Activated T-cell treated with anti-CD3 and anti-CD28 coated beads for 4 hours (primary cell): Measurements from ENCODE around the gene TSNAXIP1.
"Not testable (repeated sequence)": the region's sequence is repeated elsewhere in the genome, so short reads cannot be mapped to it uniquely, and the experiment has no call there.

ENCODE experiments used
- DNase-seq: peaks from one replicate; pipeline ENCODE4 v3.0.0-alpha.2; 2020

TSNAXIP1 gene

GRCh38 chr16:67786491-67786890 is 20.2 kb upstream of the TSNAXIP1 start:
- no peak for DNase-seq

DNA sequence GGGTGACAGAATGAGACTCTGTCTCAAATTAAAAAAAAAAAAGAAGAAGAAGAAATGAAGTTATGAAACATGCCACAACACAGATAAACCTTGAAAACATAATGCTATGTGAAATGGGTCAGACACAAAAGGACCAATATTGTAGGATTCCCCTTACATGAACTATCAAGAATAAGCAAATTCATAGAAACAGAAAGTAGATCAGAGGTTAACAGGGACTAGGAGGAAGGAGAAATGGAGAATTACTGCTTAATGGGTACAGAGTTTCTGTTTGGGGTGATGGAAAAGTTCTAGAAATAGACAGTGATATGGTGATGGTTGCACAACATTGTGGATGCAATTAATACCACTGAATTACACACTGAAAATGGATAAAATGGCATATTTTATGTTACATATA is 16.6 kb upstream of the TSNAXIP1 start:
- DNase-seq = no peak

DNA sequence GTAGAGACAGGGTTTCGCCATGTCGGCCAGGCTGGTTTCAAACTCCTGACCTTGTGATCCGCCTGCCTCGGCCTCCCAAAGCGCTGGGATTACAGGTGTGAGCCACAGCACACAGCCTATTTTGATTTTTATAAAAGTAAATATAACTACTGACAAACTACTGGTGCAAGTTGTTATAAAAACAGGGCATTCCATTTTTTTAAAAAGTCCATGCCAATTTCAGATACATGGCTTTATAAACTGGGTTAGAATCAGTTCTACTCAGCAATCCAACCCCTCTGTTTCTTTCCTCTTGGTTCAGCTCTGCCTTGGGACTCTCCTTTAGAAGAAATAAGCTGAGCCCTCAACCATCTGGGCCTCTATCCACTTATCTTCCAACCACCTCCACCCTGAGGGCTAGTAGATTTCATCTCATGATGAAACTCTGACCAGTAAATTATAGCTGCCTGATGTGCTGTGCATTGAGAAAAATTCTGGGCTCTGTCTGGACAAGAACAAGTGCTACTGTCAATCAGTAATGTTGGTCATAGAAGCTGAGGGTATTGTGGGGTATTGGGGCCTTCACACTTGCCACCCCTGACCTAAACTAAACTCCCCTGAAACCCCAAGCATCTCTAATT is 10.5 kb upstream of the TSNAXIP1 start:
- no peak for DNase-seq

DNA sequence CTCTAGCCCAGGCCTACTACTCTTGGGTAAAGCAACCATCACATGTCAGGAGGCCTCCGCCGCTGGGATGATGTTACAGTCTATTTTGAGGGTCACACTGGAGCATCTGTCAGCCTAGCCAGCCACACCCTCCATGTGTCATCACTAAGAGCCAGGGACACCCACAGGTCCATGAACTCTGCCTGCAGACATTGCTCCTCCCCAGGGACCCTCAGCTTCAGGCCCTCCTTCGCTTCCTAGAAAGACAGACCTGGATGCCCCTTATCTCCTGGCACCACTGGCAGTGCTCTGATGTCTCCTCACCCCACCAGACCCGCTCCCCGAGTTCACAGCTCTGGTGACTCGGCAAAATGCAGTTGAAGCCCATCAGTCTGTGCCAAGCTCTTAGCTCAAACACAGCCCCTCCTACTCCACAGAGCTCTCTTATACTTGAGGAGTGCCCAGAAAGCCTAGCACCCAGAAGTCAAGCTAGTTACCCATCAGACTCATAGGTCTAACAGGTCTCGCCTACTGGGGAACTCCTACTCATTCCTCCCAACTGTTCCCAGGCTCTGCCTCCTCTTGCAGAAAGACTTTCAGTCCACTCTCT is 6.3 kb upstream of the TSNAXIP1 start:
- DNase-seq = no peak

DNA sequence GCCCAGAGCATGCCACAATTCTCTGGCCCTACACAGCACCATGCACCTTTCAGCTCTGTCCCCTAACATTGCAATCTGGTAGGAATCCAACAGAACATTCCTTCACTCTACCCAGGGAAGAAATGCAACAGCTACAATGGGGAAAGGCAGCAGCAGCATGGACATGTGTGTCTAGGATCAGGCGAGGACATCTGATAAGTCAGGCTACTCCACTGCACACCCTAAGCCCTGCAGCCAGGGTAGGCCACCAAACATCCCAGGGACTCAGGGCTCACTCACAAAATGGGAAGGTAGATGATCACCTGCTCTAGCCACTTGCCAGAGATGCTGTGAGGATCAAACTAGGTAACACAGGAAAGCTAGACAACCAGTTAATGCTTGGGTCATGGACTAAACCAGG is 5.4 kb upstream of the TSNAXIP1 start:
- no peak for DNase-seq

GRCh38 chr16:67801883-67802282 is 4.8 kb upstream of the TSNAXIP1 start:
- DNase-seq = peak; percentile 12

DNA sequence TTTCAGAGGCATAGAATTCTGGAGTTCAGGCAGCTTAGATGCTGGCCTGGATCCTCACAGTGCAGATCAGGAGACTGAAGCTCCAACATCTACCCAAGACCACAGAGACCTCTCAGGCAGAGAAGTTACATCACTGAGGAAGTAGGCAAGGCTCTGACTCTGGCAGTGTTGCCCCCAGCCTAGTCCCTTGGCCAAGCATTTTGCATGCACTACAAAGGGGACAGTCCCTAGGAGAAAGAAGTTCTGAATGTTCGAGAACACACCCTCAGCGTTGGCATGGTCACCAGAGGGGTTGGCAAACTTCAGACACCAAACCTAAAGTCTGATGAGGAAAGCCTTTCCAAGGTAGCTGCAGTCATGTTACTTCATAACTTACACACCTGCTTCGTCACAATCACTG is 2.8 kb upstream of the TSNAXIP1 start:
- no peak for DNase-seq

DNA sequence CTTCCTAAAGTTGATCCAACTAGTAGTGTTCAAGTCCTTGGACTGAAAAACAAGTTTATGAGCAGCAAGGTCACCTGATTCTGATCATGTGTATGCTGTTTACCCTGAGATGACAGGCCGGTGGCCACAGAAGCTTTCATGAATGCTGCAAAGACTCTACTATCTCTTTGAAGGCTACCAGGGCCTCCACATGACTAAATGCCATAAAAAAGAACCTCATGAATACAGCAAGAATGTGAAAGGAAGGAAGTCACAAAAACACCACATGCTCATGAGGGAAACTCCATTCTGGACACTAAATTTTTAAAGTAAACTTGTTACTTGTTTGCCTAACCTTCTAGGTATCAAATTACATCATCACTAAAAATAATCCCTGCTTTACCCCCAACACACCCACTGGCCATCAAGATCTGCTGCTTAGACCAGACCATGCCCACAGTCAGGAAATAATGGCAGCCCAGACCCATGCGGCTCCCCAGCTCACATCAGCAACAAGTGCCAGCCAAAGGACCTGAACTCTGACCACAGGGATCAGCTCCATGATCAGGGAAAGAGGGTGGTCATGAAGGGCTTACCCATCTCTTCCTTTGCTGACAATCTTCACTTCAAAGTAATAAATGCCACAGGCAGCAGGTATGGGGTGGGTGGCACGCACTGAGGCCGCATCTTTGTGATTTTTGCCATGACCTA is 1.7 kb upstream of the TSNAXIP1 start:
- DNase-seq = no peak

- no peak for DNase-seq
These were observed 816 bp upstream of the TSNAXIP1 start for GRCh38 chr16:67805718-67806427.

DNA sequence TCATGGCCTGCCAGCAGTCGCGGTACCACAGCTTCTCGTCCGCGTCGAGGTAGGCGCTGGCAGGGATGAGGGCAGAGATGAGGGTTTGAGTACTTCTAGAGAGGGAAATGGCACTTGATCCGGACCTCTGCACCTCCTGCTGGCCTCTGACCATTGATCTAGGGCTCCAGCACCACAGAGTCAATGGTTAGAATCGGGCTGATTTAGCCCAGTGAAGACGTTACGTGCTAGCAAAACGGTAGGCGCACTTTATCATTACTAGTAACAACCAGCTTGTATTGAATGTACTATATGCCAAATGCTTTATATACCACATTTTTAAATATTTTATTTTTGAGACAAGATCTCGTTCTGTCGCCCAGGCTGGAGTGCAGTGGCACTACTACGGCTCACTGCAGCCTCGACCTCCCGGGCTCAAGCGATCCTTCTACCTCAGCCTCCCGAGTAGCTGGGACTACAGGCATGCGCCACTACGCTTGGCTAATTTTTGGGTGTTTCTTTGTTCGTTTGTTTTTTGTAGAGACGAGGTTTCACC is 526 bp downstream of the TSNAXIP1 start:
- no peak for DNase-seq

- DNase-seq = no peak
These were observed 5.2 kb downstream of the TSNAXIP1 start for GRCh38 chr16:67811899-67812298.

- DNase-seq = no peak
These were observed 7.9 kb downstream of the TSNAXIP1 start for GRCh38 chr16:67814567-67814966.

GRCh38 chr16:67820608-67821259 is 14.0 kb downstream of the TSNAXIP1 start:
- DNase-seq = no peak

DNA sequence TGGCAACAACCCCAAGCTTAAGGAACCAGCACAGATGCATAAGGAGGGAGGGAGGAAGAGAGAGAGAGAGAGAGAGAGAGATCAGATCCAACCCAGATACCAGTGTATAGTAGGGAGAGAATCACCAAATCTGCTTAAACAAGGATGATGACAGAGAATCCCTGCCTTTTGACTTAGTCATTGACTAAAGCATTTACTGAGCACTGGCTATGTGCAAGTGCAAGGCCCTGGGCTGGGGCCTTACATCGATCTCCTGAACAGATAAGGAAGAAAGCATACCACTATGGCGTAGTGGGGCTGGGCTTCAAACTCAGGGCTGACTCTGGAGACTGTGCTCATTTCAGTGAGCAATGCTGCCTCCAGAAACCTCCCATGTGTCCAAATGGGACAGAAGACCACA is 15.8 kb downstream of the TSNAXIP1 start:
- DNase-seq = no peak

DNA sequence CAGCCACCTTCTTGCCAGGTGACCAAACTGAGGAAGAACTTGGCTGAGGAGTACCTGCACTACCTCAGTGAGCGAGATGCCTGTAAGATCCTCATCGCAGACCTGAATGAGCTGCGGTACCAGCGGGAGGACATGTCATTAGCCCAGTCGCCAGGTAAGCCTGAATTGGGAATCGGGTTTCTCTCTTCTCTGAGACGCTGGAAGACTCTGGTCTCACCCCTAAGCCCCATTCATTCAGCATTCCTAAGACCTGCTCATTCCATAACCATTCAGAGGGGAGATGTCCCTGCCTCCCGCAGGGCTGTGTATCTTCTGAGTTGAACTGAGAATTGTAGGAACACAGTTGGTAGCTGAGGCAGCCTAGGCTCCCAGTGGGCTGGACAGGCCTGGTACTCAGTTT is 18.4 kb downstream of the TSNAXIP1 start:
- DNase-seq = no peak

- DNase-seq = no peak
These were observed 19.2 kb downstream of the TSNAXIP1 start for GRCh38 chr16:67825906-67826305.

- DNase-seq = no peak
These were observed 22.0 kb downstream of the TSNAXIP1 start for GRCh38 chr16:67828651-67829050.

- no peak for DNase-seq
These were observed 26.3 kb downstream of the TSNAXIP1 start for GRCh38 chr16:67833030-67833414.

DNA sequence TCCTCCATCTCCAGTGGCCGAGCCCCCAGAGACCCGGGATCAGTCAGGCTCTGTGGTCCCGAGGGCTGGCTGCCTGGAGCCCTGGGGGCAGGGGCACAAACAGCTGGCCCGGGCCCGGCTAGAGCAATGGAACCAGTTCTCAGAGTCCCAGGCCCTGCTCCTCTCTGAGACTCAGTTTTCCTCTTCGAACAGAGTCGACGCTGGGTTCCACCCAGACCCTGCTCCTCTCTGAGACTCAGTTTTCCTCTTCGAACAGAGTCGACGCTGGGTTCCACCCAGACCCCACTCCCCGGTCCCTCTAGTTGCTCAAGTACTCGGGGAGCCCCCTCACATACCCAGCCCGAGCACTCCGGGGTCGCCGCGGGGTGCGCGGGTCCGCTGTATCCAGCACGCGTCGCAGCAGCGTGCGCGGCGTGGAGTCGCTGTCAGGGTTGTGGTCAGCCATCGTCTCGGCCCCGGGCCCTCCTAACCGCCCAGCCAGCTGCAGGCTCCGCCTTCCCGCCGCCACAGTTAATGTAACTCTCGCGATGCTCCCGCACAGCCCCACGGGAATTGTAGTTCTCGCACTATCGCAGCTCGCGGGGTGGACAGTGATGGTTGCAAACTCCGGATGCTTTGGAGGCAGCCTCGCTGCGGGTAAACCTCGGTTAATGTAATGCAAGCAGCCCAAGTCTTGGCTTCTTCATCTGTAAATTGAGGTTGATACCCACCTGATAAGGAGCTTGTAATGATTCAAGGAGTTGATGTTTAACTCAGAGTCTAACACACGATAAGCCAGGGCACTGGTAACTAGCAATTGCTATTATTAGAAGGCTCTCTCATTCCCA is 26.9 kb downstream of the TSNAXIP1 start:
- peak; percentile 89 for DNase-seq

DNA sequence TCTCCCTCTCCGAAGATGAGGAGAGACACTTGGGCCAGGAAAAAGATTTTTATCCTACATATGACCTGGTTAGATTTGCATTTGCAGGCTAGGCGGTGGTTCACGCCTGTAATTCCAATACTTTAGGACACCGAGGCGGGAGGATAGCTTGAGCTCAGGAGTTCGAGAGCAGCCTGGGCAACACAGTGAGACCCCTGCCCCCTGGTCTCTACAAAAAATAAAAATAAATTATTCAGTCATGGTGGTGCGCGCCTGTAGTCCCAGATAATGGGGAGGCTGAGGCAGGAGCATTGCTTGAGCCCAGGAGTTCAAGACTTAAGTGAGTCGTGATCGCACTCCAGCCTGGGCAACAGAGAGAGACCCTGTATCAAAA is 27.5 kb downstream of the TSNAXIP1 start:
- no peak for DNase-seq

GRCh38 chr16:67837190-67837589 is 30.5 kb downstream of the TSNAXIP1 start:
- DNase-seq = not testable (repeated sequence)

DNA sequence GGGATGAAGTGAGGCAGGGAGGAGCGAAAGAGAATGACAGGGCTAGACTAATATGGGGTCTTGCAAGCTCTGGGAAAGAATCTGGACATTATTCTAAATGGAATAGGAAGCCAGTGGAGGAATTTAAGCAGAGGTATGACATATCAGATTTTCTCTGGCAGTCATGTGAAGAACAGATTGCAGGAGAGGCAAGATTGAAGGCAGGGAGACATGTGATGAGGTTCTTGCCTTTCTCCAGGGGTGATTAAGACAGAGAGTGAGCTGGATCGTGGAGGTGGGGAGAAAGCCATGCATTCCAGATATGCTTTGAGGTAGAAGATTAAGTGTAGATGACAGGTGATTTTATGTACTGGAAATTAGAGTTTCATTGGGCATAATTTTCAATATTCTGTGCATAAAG is 31.1 kb downstream of the TSNAXIP1 start:
- no peak for DNase-seq
